ENCODE data around the gene NEDD8. TPM values are rescaled to one million over a fixed set of nuclear protein-coding genes. Genes with fewer than 3 reads are reported as not detected.

NEDD8 gene
- total RNA-seq, 1 donor = 136 TPM

- H3K4me3 ChIP-seq (ENCODE audit: low read depth, low read length) = peak overlapping the region; percentile 97
- DNase-seq (ENCODE audit: low read depth) = no peak
- TF ChIP-seq, protein P1, sequence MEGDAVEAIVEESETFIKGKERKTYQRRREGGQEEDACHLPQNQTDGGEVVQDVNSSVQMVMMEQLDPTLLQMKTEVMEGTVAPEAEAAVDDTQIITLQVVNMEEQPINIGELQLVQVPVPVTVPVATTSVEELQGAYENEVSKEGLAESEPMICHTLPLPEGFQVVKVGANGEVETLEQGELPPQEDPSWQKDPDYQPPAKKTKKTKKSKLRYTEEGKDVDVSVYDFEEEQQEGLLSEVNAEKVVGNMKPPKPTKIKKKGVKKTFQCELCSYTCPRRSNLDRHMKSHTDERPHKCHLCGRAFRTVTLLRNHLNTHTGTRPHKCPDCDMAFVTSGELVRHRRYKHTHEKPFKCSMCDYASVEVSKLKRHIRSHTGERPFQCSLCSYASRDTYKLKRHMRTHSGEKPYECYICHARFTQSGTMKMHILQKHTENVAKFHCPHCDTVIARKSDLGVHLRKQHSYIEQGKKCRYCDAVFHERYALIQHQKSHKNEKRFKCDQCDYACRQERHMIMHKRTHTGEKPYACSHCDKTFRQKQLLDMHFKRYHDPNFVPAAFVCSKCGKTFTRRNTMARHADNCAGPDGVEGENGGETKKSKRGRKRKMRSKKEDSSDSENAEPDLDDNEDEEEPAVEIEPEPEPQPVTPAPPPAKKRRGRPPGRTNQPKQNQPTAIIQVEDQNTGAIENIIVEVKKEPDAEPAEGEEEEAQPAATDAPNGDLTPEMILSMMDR (IDR thresholded peaks at IDR 0.05; ENCODE audit: insufficient read depth, low read length) = no peak
Measured at GRCh38 chr14:24270537-24271133, 38.5 kb upstream of the NEDD8 start.

- TF ChIP-seq, protein P1 (IDR thresholded peaks at IDR 0.05; ENCODE audit: insufficient read depth, low read length) = no peak
- no peak for DNase-seq (ENCODE audit: low read depth)
- no peak overlapping the region for H3K4me3 ChIP-seq (ENCODE audit: low read depth, low read length)
Measured at GRCh38 chr14:24269910-24270536, 37.9 kb upstream of the NEDD8 start.

DNA sequence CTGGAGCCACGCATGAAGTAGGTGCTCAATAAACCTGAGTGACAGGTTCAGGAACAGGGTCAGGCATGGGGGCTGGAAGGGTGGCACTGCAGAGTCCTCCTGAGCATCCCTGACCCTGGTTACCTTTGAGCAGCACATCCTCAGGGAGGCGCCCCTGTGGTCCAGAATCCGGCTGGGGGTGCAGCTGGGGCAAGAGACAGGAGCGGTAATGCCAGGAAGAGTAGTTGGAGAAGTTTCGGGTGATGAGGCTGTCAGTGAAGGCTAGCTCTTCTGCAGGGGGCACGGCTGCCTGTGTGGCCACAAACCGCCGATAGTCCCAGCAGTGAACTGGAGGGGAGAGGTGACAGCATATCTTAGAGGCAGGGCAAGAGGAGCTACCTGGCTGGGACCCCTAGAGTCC, 37.2 kb upstream of the NEDD8 start:
- TF ChIP-seq, protein P1 (IDR thresholded peaks at IDR 0.05; ENCODE audit: insufficient read depth, low read length) = no peak
- H3K4me3 ChIP-seq (ENCODE audit: low read depth, low read length) = no peak overlapping the region
- DNase-seq (ENCODE audit: low read depth) = no peak

GRCh38 chr14:24268225-24268624, 36.1 kb upstream of the NEDD8 start:
- no peak for DNase-seq (ENCODE audit: low read depth)
- TF ChIP-seq, protein P1 (IDR thresholded peaks at IDR 0.05; ENCODE audit: insufficient read depth, low read length) = no peak
- no peak overlapping the region for H3K4me3 ChIP-seq (ENCODE audit: low read depth, low read length)

GRCh38 chr14:24267516-24267915, 35.3 kb upstream of the NEDD8 start:
- TF ChIP-seq, protein P1 (IDR thresholded peaks at IDR 0.05; ENCODE audit: insufficient read depth, low read length) = no peak
- no peak for DNase-seq (ENCODE audit: low read depth)
- H3K4me3 ChIP-seq (ENCODE audit: low read depth, low read length) = no peak overlapping the region

GRCh38 chr14:24266344-24267244, 34.4 kb upstream of the NEDD8 start:
- DNase-seq (ENCODE audit: low read depth) = no peak
- TF ChIP-seq, protein P1 (IDR thresholded peaks at IDR 0.05; ENCODE audit: insufficient read depth, low read length) = no peak
- H3K4me3 ChIP-seq (ENCODE audit: low read depth, low read length) = no peak overlapping the region
